Measurements from ENCODE around the gene NAV2.

The NAV2 gene

DNA sequence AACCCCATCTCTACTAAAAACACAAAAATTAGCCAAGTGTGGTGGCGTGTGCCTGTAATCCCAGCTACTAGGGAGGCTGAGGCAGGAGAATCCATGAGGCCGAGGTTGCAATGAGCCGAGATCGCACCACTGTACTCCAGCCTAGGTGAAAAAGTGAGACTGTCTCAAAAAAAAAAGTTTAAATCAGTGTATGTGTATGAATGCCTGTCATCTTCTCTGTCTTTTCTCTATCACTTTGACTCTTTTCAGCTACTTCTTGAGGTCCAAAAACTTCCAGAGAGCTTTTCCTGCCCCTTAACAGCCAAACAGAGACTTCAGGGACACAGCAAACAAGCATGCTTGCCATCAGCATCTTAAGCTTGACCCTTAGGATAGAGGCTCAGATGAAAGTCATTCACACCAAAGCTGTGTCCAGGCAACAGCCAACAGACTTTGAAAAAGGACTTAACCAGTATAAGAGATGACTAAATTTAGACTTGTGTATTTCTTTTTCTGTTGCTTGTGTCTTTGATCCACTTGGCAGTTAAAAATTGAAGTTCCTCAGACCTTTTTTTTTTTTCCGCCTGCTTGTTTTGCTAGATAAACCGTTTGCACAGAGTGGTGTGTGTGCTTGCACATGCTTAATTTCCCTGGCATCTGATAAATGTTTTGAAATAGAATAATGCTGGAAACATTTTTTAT, 295.7 kb downstream of the NAV2 start:
- no peak overlapping the region for H3K4me3 ChIP-seq (ENCODE audit: low read depth, low read length)
- DNase-seq (ENCODE audit: low read depth), result no peak
- TF ChIP-seq, protein P1, sequence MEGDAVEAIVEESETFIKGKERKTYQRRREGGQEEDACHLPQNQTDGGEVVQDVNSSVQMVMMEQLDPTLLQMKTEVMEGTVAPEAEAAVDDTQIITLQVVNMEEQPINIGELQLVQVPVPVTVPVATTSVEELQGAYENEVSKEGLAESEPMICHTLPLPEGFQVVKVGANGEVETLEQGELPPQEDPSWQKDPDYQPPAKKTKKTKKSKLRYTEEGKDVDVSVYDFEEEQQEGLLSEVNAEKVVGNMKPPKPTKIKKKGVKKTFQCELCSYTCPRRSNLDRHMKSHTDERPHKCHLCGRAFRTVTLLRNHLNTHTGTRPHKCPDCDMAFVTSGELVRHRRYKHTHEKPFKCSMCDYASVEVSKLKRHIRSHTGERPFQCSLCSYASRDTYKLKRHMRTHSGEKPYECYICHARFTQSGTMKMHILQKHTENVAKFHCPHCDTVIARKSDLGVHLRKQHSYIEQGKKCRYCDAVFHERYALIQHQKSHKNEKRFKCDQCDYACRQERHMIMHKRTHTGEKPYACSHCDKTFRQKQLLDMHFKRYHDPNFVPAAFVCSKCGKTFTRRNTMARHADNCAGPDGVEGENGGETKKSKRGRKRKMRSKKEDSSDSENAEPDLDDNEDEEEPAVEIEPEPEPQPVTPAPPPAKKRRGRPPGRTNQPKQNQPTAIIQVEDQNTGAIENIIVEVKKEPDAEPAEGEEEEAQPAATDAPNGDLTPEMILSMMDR (IDR thresholded peaks at IDR 0.05; ENCODE audit: low read depth, low read length, missing control alignments), result no peak

DNA sequence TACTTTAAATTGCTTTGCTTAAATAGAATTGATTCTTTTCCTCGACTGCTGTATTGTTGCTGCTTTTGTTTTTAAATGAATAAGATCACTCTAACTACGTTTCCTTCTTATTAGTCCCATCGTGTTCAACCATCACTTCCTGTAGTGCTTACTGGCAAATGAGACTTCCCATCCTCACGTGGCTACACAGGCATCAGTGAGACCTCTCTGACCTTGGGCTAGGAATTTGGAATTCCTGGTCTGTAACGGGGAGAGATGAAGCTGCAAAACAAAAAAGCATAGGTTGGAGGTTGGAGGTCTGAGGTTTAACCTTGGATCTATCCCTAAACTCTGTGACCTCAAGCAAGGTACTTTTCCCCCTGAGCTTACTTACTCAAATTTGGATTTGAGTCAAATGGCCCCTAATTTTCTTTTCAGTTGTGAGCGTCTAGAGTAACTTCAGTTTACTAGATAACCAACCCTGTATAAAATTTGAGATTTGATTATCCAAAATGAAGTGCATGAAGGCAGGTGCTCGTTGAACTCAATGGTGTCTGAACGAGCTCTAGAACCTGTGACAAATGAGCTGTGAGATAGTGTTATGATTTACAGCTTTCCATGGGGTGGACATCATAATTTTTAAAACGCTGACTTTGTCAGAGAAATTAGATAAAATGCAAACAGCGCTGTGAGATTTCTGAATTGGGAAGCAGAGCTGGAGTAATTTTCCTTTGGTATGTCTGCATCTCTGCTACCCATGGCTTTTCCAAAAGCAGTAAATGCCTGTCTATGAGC, 296.4 kb downstream of the NAV2 start:
- DNase-seq (ENCODE audit: low read depth), result no peak
- TF ChIP-seq, protein P1 (IDR thresholded peaks at IDR 0.05; ENCODE audit: low read depth, low read length, missing control alignments), result no peak
- no peak overlapping the region for H3K4me3 ChIP-seq (ENCODE audit: low read depth, low read length)

GRCh38 chr11:20010156-20010850, 297.7 kb downstream of the NAV2 start:
- TF ChIP-seq, protein P1 (IDR thresholded peaks at IDR 0.05; ENCODE audit: low read depth, low read length, missing control alignments), result no peak
- no peak for DNase-seq (ENCODE audit: low read depth)
- H3K4me3 ChIP-seq (ENCODE audit: low read depth, low read length), result no peak overlapping the region

- TF ChIP-seq, protein P1 (IDR thresholded peaks at IDR 0.05; ENCODE audit: low read depth, low read length, missing control alignments), result no peak
- DNase-seq (ENCODE audit: low read depth), result no peak
Observed at GRCh38 chr11:20010851-20011225, 298.2 kb downstream of the NAV2 start.

DNA sequence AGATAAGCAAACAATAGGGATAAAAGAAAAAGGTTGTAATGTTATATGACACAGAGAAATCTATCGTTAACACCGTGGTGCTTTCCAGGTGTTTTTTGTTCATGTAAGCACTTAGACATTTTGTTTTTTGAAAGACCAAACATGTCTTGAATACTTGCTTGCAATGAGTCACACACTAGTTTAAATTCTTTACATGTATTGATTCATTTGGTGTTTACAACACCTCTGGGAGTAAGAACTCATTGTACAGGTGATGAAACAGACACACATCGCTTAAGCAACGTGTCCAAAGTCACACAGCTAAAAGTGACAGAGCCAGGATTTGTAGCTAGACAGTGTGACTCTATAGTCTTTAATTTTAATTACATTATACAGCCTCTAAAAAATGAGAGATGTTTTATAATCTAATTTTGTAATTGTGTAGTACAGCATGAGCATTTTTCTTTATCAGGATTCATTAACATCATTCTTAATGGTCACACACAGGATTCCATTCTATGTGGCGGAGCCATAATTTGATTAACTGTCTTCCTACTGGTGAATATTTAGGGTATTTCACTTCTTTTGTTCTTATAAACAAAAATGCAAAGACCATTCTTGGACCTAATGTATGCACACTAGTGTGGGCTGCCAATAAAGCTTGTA, 298.8 kb downstream of the NAV2 start:
- DNase-seq (ENCODE audit: low read depth), result no peak
- TF ChIP-seq, protein P1 (IDR thresholded peaks at IDR 0.05; ENCODE audit: low read depth, low read length, missing control alignments), result no peak
- no peak overlapping the region for H3K4me3 ChIP-seq (ENCODE audit: low read depth, low read length)

More at GRCh38 chr11:20010851-20011225, 298.2 kb downstream of the NAV2 start:
- no peak overlapping the region for H3K4me3 ChIP-seq (ENCODE audit: low read depth, low read length)

DNA sequence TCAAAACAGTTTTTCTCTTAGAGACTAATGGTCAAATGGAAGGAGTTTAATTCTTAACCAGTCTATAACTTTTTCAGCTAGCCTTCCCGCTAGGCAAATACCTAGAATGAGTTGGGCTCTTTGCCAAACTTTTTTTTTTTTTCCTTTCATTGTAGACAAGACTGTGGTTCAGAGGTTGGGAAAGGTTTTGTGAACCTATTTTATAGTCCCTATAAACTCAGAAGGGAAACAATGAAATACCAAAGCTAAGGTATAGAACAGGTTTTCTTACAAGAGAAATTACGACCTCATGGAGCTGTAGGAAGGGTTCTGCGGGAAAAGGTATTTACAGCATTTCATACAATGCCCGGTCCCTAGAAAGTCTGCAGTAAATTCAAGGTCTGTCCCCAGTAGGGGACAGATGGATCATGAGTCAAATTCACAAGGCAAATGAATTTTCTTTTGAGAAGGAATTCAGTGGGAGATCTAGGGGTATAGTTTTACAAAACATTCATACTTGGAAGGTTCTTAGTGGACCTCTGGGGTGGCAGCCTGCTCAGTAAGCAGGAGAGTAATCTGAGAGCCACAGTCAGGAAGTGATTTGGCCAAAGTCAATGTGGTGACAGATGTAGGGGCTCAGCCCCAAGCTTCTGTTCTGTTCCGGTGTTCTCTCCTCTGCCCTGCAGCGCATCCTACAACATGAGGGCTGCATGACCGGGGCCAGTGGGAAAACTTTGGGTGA, 300.9 kb downstream of the NAV2 start:
- no peak overlapping the region for H3K4me3 ChIP-seq (ENCODE audit: low read depth, low read length)
- TF ChIP-seq, protein P1 (IDR thresholded peaks at IDR 0.05; ENCODE audit: low read depth, low read length, missing control alignments), result no peak

More for the DNA sequence above, 300.9 kb downstream of the NAV2 start:
- DNase-seq (ENCODE audit: low read depth), result no peak
